ENCODE results near the gene PIAS3. TPM values are rescaled to one million over a fixed set of nuclear protein-coding genes. Genes with fewer than 3 reads are reported as not detected.
A peak's percentile ranks its signal among the peaks of the same experiment; 100 is the strongest.

The PIAS3 gene
- total and polyA plus RNA-seq, 2 experiments from 2014 or later = 35.7 to 45.4 TPM

DNA sequence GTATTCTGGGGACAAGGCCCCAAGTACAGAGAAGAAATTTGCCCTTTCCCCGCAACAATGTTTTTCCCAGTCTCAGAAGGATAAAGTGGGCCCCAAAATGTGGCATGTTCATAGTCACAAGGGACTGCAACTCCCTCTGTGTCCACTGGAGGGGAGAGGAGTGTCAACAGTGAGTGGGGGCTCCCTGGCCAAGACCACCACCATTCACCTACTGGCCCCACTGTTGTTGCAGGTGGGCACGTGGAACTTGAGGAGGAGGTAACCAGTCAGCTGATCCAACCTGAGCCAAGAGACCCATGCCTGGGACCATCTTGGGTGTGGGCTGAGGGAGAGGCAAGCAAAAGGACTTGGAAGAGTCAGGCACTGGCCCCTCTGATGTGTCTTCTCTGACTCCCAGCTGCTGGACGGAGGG lies 12.7 kb downstream of the PIAS3 start:
- Mint-ChIP-seq H3K4me3 (no peak overlapping the region), H3K27me3 (ENCODE audit: insufficient read depth, low read depth, poor library complexity) (peaks cover 2% of the 10 kb centered on the region), H3K4me1 (peaks cover 5% of the 10 kb centered on the region; the same call in 2 of the 3 replicates), H3K9me3 (no peaks in the 10 kb centered on the region), H3K27ac (0 out of 2 replicates have a peak overlapping the region, but pooled peaks have one; percentile 52), H3K36me3 (ENCODE audit: low read depth) (peaks cover 41% of the 10 kb centered on the region)
- DNase-seq (ENCODE audit: low spot score) (peak; percentile 75), ATAC-seq (peak; percentile 78)
- Histone ChIP-seq H3K79me2 (replicated peaks; ENCODE audit: insufficient read depth) (no peaks in the 10 kb centered on the region), H3K27ac (ENCODE audit: low read depth) (no peak overlapping the region), H3K36me3 (ENCODE audit: insufficient read depth) (peaks cover 21% of the 10 kb centered on the region), H3K9me2 (ENCODE audit: insufficient read depth) (no peaks in the 10 kb centered on the region), H2AFZ (peak overlapping the region; percentile 90), H3K4me2 (peak overlapping the region; percentile 94), H3F3A (replicated peaks; ENCODE audit: low read depth) (peaks cover 9% of the 10 kb centered on the region; the same call in 1 of the 2 replicates), H3K4me3 (peak overlapping the region; percentile 87), H3K27me3 (ENCODE audit: insufficient read depth) (no peaks in the 10 kb centered on the region), H3K4me1 (ENCODE audit: insufficient read depth) (no peaks in the 10 kb centered on the region; the same call in 1 of the 2 replicates), H4K20me1 (replicated peaks; ENCODE audit: insufficient read depth) (peaks cover under 1% of the 10 kb centered on the region; the same call in 1 of the 2 replicates)
- no peak for TF ChIP-seq POLR2AphosphoS5 (IDR thresholded peaks at IDR 0.05; ENCODE audit: low read depth)
- no peak for TF ChIP-seq EZH2 (IDR thresholded peaks at IDR 0.05; ENCODE audit: low read depth, unreplicated experiment)
- TF ChIP-seq EZH2phosphoT487 (IDR thresholded peaks at IDR 0.05; ENCODE audit: unreplicated experiment) = no peak
- TF ChIP-seq, protein P1, sequence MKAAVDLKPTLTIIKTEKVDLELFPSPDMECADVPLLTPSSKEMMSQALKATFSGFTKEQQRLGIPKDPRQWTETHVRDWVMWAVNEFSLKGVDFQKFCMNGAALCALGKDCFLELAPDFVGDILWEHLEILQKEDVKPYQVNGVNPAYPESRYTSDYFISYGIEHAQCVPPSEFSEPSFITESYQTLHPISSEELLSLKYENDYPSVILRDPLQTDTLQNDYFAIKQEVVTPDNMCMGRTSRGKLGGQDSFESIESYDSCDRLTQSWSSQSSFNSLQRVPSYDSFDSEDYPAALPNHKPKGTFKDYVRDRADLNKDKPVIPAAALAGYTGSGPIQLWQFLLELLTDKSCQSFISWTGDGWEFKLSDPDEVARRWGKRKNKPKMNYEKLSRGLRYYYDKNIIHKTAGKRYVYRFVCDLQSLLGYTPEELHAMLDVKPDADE (IDR thresholded peaks at IDR 0.05) = no peak
- TF ChIP-seq ZNF114 (CRISPR knock-in tag; IDR thresholded peaks at IDR 0.05) = no peak
- no peak for TF ChIP-seq STAT1 (IDR thresholded peaks at IDR 0.05; ENCODE audit: unreplicated experiment)
- TF ChIP-seq, protein P2, sequence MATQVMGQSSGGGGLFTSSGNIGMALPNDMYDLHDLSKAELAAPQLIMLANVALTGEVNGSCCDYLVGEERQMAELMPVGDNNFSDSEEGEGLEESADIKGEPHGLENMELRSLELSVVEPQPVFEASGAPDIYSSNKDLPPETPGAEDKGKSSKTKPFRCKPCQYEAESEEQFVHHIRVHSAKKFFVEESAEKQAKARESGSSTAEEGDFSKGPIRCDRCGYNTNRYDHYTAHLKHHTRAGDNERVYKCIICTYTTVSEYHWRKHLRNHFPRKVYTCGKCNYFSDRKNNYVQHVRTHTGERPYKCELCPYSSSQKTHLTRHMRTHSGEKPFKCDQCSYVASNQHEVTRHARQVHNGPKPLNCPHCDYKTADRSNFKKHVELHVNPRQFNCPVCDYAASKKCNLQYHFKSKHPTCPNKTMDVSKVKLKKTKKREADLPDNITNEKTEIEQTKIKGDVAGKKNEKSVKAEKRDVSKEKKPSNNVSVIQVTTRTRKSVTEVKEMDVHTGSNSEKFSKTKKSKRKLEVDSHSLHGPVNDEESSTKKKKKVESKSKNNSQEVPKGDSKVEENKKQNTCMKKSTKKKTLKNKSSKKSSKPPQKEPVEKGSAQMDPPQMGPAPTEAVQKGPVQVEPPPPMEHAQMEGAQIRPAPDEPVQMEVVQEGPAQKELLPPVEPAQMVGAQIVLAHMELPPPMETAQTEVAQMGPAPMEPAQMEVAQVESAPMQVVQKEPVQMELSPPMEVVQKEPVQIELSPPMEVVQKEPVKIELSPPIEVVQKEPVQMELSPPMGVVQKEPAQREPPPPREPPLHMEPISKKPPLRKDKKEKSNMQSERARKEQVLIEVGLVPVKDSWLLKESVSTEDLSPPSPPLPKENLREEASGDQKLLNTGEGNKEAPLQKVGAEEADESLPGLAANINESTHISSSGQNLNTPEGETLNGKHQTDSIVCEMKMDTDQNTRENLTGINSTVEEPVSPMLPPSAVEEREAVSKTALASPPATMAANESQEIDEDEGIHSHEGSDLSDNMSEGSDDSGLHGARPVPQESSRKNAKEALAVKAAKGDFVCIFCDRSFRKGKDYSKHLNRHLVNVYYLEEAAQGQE (IDR thresholded peaks at IDR 0.05; ENCODE audit: unreplicated experiment) = no peak
- TF ChIP-seq, protein P3, sequence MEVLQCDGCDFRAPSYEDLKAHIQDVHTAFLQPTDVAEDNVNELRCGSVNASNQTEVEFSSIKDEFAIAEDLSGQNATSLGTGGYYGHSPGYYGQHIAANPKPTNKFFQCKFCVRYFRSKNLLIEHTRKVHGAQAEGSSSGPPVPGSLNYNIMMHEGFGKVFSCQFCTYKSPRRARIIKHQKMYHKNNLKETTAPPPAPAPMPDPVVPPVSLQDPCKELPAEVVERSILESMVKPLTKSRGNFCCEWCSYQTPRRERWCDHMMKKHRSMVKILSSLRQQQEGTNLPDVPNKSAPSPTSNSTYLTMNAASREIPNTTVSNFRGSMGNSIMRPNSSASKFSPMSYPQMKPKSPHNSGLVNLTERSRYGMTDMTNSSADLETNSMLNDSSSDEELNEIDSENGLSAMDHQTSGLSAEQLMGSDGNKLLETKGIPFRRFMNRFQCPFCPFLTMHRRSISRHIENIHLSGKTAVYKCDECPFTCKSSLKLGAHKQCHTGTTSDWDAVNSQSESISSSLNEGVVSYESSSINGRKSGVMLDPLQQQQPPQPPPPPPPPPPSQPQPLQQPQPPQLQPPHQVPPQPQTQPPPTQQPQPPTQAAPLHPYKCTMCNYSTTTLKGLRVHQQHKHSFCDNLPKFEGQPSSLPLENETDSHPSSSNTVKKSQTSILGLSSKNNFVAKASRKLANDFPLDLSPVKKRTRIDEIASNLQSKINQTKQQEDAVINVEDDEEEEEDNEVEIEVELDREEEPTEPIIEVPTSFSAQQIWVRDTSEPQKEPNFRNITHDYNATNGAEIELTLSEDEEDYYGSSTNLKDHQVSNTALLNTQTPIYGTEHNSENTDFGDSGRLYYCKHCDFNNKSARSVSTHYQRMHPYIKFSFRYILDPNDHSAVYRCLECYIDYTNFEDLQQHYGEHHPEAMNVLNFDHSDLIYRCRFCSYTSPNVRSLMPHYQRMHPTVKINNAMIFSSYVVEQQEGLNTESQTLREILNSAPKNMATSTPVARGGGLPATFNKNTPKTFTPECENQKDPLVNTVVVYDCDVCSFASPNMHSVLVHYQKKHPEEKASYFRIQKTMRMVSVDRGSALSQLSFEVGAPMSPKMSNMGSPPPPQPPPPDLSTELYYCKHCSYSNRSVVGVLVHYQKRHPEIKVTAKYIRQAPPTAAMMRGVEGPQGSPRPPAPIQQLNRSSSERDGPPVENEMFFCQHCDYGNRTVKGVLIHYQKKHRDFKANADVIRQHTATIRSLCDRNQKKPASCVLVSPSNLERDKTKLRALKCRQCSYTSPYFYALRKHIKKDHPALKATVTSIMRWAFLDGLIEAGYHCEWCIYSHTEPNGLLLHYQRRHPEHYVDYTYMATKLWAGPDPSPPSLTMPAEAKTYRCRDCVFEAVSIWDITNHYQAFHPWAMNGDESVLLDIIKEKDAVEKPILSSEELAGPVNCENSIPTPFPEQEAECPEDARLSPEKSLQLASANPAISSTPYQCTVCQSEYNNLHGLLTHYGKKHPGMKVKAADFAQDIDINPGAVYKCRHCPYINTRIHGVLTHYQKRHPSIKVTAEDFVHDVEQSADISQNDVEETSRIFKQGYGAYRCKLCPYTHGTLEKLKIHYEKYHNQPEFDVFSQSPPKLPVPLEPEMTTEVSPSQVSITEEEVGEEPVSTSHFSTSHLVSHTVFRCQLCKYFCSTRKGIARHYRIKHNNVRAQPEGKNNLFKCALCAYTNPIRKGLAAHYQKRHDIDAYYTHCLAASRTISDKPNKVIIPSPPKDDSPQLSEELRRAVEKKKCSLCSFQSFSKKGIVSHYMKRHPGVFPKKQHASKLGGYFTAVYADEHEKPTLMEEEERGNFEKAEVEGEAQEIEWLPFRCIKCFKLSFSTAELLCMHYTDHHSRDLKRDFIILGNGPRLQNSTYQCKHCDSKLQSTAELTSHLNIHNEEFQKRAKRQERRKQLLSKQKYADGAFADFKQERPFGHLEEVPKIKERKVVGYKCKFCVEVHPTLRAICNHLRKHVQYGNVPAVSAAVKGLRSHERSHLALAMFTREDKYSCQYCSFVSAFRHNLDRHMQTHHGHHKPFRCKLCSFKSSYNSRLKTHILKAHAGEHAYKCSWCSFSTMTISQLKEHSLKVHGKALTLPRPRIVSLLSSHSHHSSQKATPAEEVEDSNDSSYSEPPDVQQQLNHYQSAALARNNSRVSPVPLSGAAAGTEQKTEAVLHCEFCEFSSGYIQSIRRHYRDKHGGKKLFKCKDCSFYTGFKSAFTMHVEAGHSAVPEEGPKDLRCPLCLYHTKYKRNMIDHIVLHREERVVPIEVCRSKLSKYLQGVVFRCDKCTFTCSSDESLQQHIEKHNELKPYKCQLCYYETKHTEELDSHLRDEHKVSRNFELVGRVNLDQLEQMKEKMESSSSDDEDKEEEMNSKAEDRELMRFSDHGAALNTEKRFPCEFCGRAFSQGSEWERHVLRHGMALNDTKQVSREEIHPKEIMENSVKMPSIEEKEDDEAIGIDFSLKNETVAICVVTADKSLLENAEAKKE (CRISPR knock-in tag; IDR thresholded peaks at IDR 0.05) = no peak
- TF ChIP-seq, protein P4, sequence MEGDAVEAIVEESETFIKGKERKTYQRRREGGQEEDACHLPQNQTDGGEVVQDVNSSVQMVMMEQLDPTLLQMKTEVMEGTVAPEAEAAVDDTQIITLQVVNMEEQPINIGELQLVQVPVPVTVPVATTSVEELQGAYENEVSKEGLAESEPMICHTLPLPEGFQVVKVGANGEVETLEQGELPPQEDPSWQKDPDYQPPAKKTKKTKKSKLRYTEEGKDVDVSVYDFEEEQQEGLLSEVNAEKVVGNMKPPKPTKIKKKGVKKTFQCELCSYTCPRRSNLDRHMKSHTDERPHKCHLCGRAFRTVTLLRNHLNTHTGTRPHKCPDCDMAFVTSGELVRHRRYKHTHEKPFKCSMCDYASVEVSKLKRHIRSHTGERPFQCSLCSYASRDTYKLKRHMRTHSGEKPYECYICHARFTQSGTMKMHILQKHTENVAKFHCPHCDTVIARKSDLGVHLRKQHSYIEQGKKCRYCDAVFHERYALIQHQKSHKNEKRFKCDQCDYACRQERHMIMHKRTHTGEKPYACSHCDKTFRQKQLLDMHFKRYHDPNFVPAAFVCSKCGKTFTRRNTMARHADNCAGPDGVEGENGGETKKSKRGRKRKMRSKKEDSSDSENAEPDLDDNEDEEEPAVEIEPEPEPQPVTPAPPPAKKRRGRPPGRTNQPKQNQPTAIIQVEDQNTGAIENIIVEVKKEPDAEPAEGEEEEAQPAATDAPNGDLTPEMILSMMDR (conservative IDR thresholded peaks at IDR 0.05; ENCODE audit: low read depth in 2 of 2) = peak; percentile 67 to 77
